Psoas muscle (tissue), 8 donors: Measurements from ENCODE around the gene CPN1. TPM values are rescaled to one million over a fixed set of nuclear protein-coding genes. Genes with fewer than 3 reads are reported as not detected.

Experiments
- ATAC-seq, 4 donors: fragments of 200-7000 bp; cut with Tn5 transposase; one replicate each; pipeline ENCODE4 v1.9.1; 2020; ENCODE audit warnings: moderate library complexity in 3 of 4, mild to moderate bottlenecking in 2 of 4
- DNase-seq, 2 donors: peaks; one replicate each; pipeline ENCODE4 v3.0.0-alpha.2; 2020
- H3K27ac ChIP-seq: fragments of 200-600 bp; one replicate; pipeline ENCODE4 v1.8.0; 2022
- H3K27me3 ChIP-seq, 3 donors: fragments of 200-600 bp in 1 of 3; one replicate each; pipeline versions ENCODE4 v1.6.1 to v1.8.0; 2013 to 2022; ENCODE audit warnings: low read length in 2 of 3, mild to moderate bottlenecking in 2 of 3, moderate library complexity in 1 of 3; ENCODE audit not compliant: insufficient read depth in 3 of 3
- H3K36me3 ChIP-seq, 2 donors: fragments of 200-600 bp in 1 of 2; one replicate each; pipeline versions ENCODE4 v1.6.1 to v1.8.0; 2013 to 2022; ENCODE audit warnings: low read depth in 1 of 2, mild to moderate bottlenecking in 1 of 2, moderate library complexity in 1 of 2; ENCODE audit not compliant: insufficient read depth in 1 of 2
- H3K4me1 ChIP-seq: fragments of 200-600 bp; one replicate; pipeline ENCODE4 v1.8.0; 2022
- H3K4me3 ChIP-seq: fragments of 200-600 bp; one replicate; pipeline ENCODE4 v1.8.0; 2022; ENCODE audit warnings: mild to moderate bottlenecking
- H3K9me3 ChIP-seq: fragments of 200-600 bp; one replicate; pipeline ENCODE4 v1.8.0; 2022
- WGBS, 3 donors: extraction: QIAGEN DNeasy Blood & Tissue Kit; methylation state at CpG; one replicate each; pipeline versions ENCODE4 v1.1.6 to v1.1.7; 2013; 5-methylcytosine and 5-hydroxymethylcytosine counted together
- intact Hi-C, 2 donors: fragments of 100-400 bp; cut with DNase I; formaldehyde crosslinking; loops; one replicate each; pipeline versions ENCODE4 v1.11.0 to v1.14.2; 2022
- polyA plus RNA-seq, 3 donors: library from polyadenylated mRNA; stranded (reverse); fragments of 200-250 nt; gene quantifications; one replicate each; pipeline ENCODE4 v1.2.3, GENCODE V29; 2013
- total RNA-seq, 4 donors: library from RNA; stranded (reverse); fragmentation: NEBNext Ultra II Directional in 2 of 4; extraction: Animal tissue kit (Norgen Biotek cat#: 25700) in 2 of 4; gene quantifications; one replicate each; pipeline versions ENCODE4 v1.2.1 to v1.2.4, GENCODE V29; 2021 to 2023
- TF ChIP-seq, protein P1 (sequence below): fragments of 200-600 bp; IDR thresholded peaks from one replicate; pipeline ENCODE4 v1.8.0; 2022; ENCODE audit warnings: antibody characterized with exemption
- donor health status: healthy with polysubstance abuse.
- donor health status: DM: no; HTN: no; CAD: no; lungs with moderate emphysema.
- donor health status: Bipolar disorder and iron deficiency.
- donor health status: healthy.
- donor health status: DM: yes; HTN: yes; CAD: no.
- donor health status: DM: no; HTN: no; CAD: no.
- donor health status: DM: no; HTN: no; CAD: no.
- donor health status: DM: yes; HTN: yes; CAD: no.

Gene CPN1
- total and polyA plus RNA-seq, 7 donors, result not detected

DNA sequence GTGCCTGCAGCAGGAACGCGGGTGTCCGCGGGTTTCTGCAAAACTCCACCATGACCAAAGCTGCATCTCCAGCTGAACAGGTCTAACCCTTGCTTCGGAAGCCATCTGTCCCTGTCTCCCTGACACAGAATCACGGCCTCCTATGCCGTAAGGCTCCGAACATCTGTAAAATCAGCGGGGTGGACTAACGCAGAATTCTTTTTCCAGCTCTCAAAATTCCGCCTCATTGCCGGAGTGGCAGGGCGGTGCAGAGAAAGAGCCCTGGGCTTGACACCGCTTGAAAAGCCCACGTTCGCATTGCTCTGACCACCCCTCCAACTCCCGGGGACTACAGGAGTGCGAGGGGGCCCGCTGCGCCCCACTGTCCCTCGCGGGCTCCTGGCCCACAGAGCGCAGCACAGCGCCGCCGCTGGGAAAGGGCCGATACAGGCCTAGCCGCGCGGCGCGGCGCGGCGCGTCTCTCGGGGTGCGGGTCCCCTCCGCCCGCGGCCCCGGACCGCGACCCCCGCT, 72.3 kb downstream of the CPN1 start:
- WGBS, 3 donors, result 1% methylated on average over 15 to 45 of the region's 45 CpGs
- TF ChIP-seq, protein P1, sequence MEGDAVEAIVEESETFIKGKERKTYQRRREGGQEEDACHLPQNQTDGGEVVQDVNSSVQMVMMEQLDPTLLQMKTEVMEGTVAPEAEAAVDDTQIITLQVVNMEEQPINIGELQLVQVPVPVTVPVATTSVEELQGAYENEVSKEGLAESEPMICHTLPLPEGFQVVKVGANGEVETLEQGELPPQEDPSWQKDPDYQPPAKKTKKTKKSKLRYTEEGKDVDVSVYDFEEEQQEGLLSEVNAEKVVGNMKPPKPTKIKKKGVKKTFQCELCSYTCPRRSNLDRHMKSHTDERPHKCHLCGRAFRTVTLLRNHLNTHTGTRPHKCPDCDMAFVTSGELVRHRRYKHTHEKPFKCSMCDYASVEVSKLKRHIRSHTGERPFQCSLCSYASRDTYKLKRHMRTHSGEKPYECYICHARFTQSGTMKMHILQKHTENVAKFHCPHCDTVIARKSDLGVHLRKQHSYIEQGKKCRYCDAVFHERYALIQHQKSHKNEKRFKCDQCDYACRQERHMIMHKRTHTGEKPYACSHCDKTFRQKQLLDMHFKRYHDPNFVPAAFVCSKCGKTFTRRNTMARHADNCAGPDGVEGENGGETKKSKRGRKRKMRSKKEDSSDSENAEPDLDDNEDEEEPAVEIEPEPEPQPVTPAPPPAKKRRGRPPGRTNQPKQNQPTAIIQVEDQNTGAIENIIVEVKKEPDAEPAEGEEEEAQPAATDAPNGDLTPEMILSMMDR, result no peak
- DNase-seq, result no peak
- Histone ChIP-seq H3K27ac (peak overlapping the region; percentile 79), H3K9me3 (no peaks in the 10 kb centered on the region), H3K27me3 (no peaks in the 10 kb centered on the region), H3K4me3 (peak overlapping the region; percentile 94), H3K36me3 (no peaks in the 10 kb centered on the region), H3K4me1 (peaks cover 37% of the 10 kb centered on the region)
- peak; percentile 75 to 84 (median 78) for ATAC-seq
- intact Hi-C loops, result loop anchor here in 1 of 2 donors (1.0 kb wide), 1 partner anchor 103 kb away; no protein-coding TSS in a partner anchor

GRCh38 chr10:100008708-100009282, 72.9 kb downstream of the CPN1 start:
- DNase-seq, result no peak
- TF ChIP-seq, protein P1, result no peak
- Histone ChIP-seq H3K4me3 (peak overlapping the region; percentile 94), H3K27ac (peak overlapping the region; percentile 79), H3K27me3 (no peaks in the 10 kb centered on the region), H3K4me1 (peaks cover 42% of the 10 kb centered on the region), H3K9me3 (no peaks in the 10 kb centered on the region), H3K36me3 (no peaks in the 10 kb centered on the region)
- ATAC-seq, result no peak
- WGBS, 3 donors, result 5 to 14% (median 10%) methylated on average over 9 of the region's 9 CpGs
- intact Hi-C loops, result loop anchor here in 1 of 2 donors (1.0 kb wide), 1 partner anchor 102 kb away; no protein-coding TSS in a partner anchor

- Histone ChIP-seq H3K4me3 (peak overlapping the region; percentile 94), H3K27me3 (no peaks in the 10 kb centered on the region), H3K9me3 (no peaks in the 10 kb centered on the region), H3K4me1 (peaks cover 49% of the 10 kb centered on the region), H3K27ac (peak overlapping the region; percentile 79), H3K36me3 (no peaks in the 10 kb centered on the region)
- ATAC-seq, result no peak
- WGBS, 3 donors, result 25 to 37% (median 33%) methylated on average over 6 of the region's 6 CpGs
- intact Hi-C loops, result no loop called here
- DNase-seq, result no peak
- TF ChIP-seq, protein P1, result no peak
These were observed 73.5 kb downstream of the CPN1 start for GRCh38 chr10:100008142-100008522.

DNA sequence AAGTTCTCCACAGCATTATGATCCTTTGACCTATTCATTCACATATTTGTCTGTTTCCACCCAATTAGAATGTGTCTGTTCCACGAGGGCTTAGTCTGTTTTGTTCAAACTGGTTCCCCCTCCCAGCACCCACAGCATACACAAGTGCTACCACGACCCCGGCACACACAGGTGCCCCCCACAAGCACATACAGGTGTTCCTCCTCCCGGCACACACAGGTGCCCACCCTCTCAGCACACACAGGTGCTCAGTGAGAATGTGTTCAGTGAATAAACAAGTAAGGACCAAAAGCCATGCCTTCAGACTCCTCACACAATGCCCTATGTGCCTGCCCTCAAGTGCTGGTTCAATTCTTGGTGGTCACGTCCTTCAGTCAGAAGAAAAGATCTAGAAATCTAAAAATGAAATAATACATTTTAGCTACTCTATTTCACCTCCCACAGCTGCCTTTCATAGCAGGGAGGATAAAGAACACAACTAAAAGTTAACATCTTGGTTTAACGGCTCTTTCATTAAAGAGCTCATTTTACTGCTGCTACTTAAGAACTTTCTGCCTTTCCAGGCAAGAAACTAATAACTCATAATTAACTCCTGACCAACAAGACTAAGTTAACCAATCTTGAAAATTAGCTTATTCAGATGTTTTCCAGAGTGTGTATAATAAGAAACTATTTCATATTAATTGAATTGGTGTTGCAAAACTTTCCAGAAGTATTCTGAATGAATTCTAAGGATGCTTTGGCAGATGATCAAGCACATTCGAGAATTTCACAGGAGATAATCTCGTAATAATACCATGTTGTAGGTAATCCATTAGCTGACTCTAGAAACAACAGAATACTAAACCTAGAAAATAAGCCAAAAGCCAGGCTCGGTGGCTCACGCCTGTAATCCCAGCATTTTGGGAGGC, 74.2 kb downstream of the CPN1 start:
- WGBS, 3 donors, result 51 to 60% (median 57%) methylated on average over 10 of the region's 10 CpGs
- peak overlapping the region; percentile 94 for H3K4me3 ChIP-seq
- intact Hi-C loops, result no loop called here
- no peaks in the 10 kb centered on the region for H3K27me3 ChIP-seq
- DNase-seq (no peak), ATAC-seq (no peak)
- H3K4me1 ChIP-seq, result peaks cover 50% of the 10 kb centered on the region
- TF ChIP-seq, protein P1, result no peak
- H3K36me3 ChIP-seq, result no peaks in the 10 kb centered on the region
- no peaks in the 10 kb centered on the region for H3K9me3 ChIP-seq
- peak overlapping the region; percentile 77 for H3K27ac ChIP-seq
